GM21529 (cell line): ENCODE data around the gene ZNF497.

ENCODE experiments used
- ATAC-seq: cut with Tn5 transposase; IDR thresholded peaks from one replicate; pipeline ENCODE4 v1.9.1; 2021; ENCODE audit not compliant: unreplicated experiment

Gene ZNF497

GRCh38 chr19:58367698-58368454, 5.3 kb upstream of the ZNF497 start:
- ATAC-seq: no peak

GRCh38 chr19:58366585-58367430, 4.3 kb upstream of the ZNF497 start:
- no peak for ATAC-seq

- no peak for ATAC-seq
Observed at GRCh38 chr19:58364146-58364545, 1.6 kb upstream of the ZNF497 start.

- ATAC-seq: peak; percentile 19
Observed at GRCh38 chr19:58361900-58362271, 665 bp downstream of the ZNF497 start.

GRCh38 chr19:58357481-58358145, 4.9 kb downstream of the ZNF497 start:
- ATAC-seq: no peak

GRCh38 chr19:58356766-58357480, 5.6 kb downstream of the ZNF497 start:
- ATAC-seq: no peak

GRCh38 chr19:58355908-58356765, 6.4 kb downstream of the ZNF497 start:
- ATAC-seq: no peak

- no peak for ATAC-seq
Observed at GRCh38 chr19:58355215-58355796, 7.2 kb downstream of the ZNF497 start.

- no peak for ATAC-seq
Observed at GRCh38 chr19:58354478-58355030, 8.0 kb downstream of the ZNF497 start.

- no peak for ATAC-seq
Observed at GRCh38 chr19:58353717-58354477, 8.7 kb downstream of the ZNF497 start.

GRCh38 chr19:58352760-58353671, 9.5 kb downstream of the ZNF497 start, which contains the start of gene A1BG:
TSS of gene A1BG (minus strand) at chr19:58353492. CDS start at chr19:58353437, 55 bp downstream.
- ATAC-seq: no peak

GRCh38 chr19:58351990-58352755, 10.4 kb downstream of the ZNF497 start:
- no peak for ATAC-seq

GRCh38 chr19:58351558-58351878, 11.0 kb downstream of the ZNF497 start:
- no peak for ATAC-seq

GRCh38 chr19:58350871-58351557, 11.5 kb downstream of the ZNF497 start:
- no peak for ATAC-seq

GRCh38 chr19:58350001-58350861, 12.3 kb downstream of the ZNF497 start:
- ATAC-seq: no peak
